Measurements from ENCODE around the gene DDR1.
"Not testable (repeated sequence)": the region's sequence is repeated elsewhere in the genome, so short reads cannot be mapped to it uniquely, and the experiment has no call there.

DNA sequence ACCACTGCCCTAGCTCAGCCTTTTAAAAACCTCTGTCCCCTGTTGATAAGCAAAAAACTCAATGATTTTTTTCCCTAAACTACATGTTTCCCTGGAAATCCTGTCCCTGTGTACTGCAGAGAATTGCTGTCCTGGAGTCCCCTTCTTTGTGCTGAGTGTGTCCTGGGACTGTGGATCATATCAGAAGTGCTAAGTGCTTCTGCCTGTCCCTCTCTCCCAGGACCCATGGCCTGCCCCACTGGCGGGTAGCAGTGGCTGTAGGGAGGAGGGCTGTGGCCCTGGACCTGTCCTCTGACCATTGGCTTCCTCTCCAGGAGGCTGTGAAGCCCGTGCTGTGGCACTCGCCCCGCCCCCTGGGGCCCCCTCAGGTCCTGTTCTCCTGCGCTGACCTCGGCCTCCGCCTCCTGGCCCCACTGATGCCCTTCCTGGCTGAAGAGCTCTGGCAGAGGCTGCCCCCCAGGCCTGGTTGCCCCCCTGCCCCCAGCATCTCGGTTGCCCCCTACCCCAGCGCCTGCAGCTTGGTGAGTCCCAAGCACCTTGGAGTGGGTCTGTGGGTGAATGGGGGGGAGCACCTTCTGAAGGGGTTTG lies 39.8 kb downstream of the DDR1 start:
- TF ChIP-seq, protein P1, sequence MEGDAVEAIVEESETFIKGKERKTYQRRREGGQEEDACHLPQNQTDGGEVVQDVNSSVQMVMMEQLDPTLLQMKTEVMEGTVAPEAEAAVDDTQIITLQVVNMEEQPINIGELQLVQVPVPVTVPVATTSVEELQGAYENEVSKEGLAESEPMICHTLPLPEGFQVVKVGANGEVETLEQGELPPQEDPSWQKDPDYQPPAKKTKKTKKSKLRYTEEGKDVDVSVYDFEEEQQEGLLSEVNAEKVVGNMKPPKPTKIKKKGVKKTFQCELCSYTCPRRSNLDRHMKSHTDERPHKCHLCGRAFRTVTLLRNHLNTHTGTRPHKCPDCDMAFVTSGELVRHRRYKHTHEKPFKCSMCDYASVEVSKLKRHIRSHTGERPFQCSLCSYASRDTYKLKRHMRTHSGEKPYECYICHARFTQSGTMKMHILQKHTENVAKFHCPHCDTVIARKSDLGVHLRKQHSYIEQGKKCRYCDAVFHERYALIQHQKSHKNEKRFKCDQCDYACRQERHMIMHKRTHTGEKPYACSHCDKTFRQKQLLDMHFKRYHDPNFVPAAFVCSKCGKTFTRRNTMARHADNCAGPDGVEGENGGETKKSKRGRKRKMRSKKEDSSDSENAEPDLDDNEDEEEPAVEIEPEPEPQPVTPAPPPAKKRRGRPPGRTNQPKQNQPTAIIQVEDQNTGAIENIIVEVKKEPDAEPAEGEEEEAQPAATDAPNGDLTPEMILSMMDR (IDR thresholded peaks at IDR 0.05; ENCODE audit: insufficient read depth, low read length, poor library complexity, severe bottlenecking): not testable (repeated sequence)
- TF ChIP-seq EZH2phosphoT487 (conservative IDR thresholded peaks at IDR 0.05; ENCODE audit: low read length): not testable (repeated sequence)
